ENCODE measurements around the gene COX15.

DNA sequence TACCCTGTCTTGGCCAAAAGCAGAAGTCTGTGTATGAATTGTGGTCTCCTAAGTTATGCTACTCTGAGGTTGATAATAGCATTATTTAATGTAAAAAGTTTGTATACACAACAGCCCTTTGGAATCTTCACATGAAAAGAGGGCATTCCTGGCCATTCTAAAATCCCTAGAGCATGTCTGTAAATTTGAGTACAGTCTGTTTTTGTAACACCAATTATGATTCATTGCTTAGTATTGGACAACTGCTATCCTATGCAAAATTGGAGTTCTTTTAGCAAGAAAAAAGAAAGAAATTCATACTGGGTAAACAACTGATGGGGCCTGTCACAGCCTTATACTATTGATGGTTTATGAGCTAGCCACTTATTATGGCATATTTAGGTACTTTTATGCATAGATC lies 10.3 kb upstream of the COX15 start:
- TF ChIP-seq, protein P1, sequence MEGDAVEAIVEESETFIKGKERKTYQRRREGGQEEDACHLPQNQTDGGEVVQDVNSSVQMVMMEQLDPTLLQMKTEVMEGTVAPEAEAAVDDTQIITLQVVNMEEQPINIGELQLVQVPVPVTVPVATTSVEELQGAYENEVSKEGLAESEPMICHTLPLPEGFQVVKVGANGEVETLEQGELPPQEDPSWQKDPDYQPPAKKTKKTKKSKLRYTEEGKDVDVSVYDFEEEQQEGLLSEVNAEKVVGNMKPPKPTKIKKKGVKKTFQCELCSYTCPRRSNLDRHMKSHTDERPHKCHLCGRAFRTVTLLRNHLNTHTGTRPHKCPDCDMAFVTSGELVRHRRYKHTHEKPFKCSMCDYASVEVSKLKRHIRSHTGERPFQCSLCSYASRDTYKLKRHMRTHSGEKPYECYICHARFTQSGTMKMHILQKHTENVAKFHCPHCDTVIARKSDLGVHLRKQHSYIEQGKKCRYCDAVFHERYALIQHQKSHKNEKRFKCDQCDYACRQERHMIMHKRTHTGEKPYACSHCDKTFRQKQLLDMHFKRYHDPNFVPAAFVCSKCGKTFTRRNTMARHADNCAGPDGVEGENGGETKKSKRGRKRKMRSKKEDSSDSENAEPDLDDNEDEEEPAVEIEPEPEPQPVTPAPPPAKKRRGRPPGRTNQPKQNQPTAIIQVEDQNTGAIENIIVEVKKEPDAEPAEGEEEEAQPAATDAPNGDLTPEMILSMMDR (IDR thresholded peaks at IDR 0.05), result no peak
- TF ChIP-seq POLR2A (IDR thresholded peaks at IDR 0.05), result no peak

Measured in adrenal gland (tissue), 5 donors.